B cell (primary cell): ENCODE data around the gene COLQ. TPM values are rescaled to one million over a fixed set of nuclear protein-coding genes. Genes with fewer than 3 reads are reported as not detected.

Experiments used
- ATAC-seq: fragments of 200-7000 bp; cut with Tn5 transposase; one replicate; pipeline ENCODE4 v1.10.0; 2021; ENCODE audit warnings: low read depth, mild to moderate bottlenecking, moderate number of reproducible peaks, moderate library complexity
- CTCF ChIA-PET: fragments of 350-600 bp; sonication (Branson Sonifier 250); formaldehyde crosslinking; loops from one replicate; lab custom pipeline; 2021; ENCODE audit warnings: antibody characterized with exemption, inconsistent platforms; lab: Charles Lee
- POLR2A ChIA-PET: fragments of 350-600 bp; sonication (Branson Sonifier 250); formaldehyde crosslinking; loops from one replicate; lab custom pipeline; 2021; ENCODE audit warnings: antibody characterized with exemption; lab: Charles Lee
- DNase-seq: peaks from one replicate; pipeline ENCODE4 v3.0.0; 2013
- H2AFZ ChIP-seq: 2 replicates; pipeline ENCODE4 v1.6.1; 2012; ENCODE audit warnings: mild to moderate bottlenecking, low read depth, low read length; ENCODE audit not compliant: insufficient read depth, poor library complexity, severe bottlenecking
- H3K27ac ChIP-seq, 2 donors: 1 replicate in 1 of 2; 2 replicates in 1 of 2; pipeline ENCODE4 v1.5.1; 2012 to 2013; ENCODE audit warnings: low read length in 2 of 2, mild to moderate bottlenecking in 2 of 2, moderate library complexity in 1 of 2
- H3K27me3 ChIP-seq, 4 experiments: fragments of 200-600 bp in 1 of 4; sonication (generic) in 1 of 4; replicated peaks in 1 of 4; 1 replicate in 2 of 4; 2 replicates in 2 of 4; pipeline versions ENCODE4 v1.6.1 to v1.7.0; 2013 to 2016; ENCODE audit warnings: low read length in 3 of 4, mild to moderate bottlenecking in 2 of 4, mixed read lengths in 1 of 4, moderate library complexity in 1 of 4; ENCODE audit not compliant: insufficient read depth in 4 of 4, control insufficient read depth in 3 of 4; ENCODE audit errors: control extremely low read depth in 1 of 4
- H3K36me3 ChIP-seq, 2 experiments: replicated peaks in 1 of 2; 1 replicate in 1 of 2; 2 replicates in 1 of 2; pipeline versions ENCODE4 v1.6.1 to v1.7.1; 2013; ENCODE audit warnings: low read length in 1 of 2; ENCODE audit not compliant: insufficient read depth in 2 of 2, control insufficient read depth in 1 of 2; ENCODE audit errors: control extremely low read depth in 1 of 2, extremely low read depth in 1 of 2
- H3K4me1 ChIP-seq, 2 donors: fragments of 200-600 bp in 1 of 2; sonication (generic) in 1 of 2; 1 replicate in 1 of 2; 2 replicates in 1 of 2; pipeline versions ENCODE4 v1.5.1 to v1.6.1; 2013 to 2017; ENCODE audit warnings: low read length in 2 of 2; ENCODE audit not compliant: control insufficient read depth in 2 of 2, insufficient read depth in 2 of 2
- H3K4me2 ChIP-seq: replicated peaks from 2 replicates; pipeline ENCODE3; 2012; ENCODE audit warnings: mild to moderate bottlenecking, low read depth, low read length; ENCODE audit not compliant: poor library complexity, severe bottlenecking
- H3K4me3 ChIP-seq, 5 experiments: fragments of 200-600 bp in 1 of 5; sonication (generic) in 1 of 5; 1 replicate in 3 of 5; 2 replicates in 2 of 5; pipeline versions ENCODE4 v1.5.1 to v1.7.0; 2011 to 2016; ENCODE audit warnings: low read length in 4 of 5, mild to moderate bottlenecking in 4 of 5, low read depth in 2 of 5, control low read depth in 1 of 5, moderate library complexity in 1 of 5; ENCODE audit not compliant: insufficient read depth in 1 of 5; ENCODE audit errors: control extremely low read depth in 1 of 5, extremely low read depth in 1 of 5
- H3K79me2 ChIP-seq: fragments of 200-600 bp; sonication (generic); one replicate; pipeline ENCODE4 v1.6.0; 2016; ENCODE audit warnings: low read length; ENCODE audit not compliant: control insufficient read depth, insufficient read depth
- H3K9ac ChIP-seq: fragments of 200-600 bp; sonication (generic); 2 replicates; pipeline ENCODE4 v1.6.1; 2017; ENCODE audit warnings: mild to moderate bottlenecking, low read length, moderate library complexity
- H3K9me3 ChIP-seq, 3 donors: one replicate each; pipeline versions ENCODE4 v1.6.1 to v1.7.1; 2013; ENCODE audit warnings: low read length in 2 of 3; ENCODE audit not compliant: control insufficient read depth in 2 of 3, insufficient read depth in 1 of 3; ENCODE audit errors: control extremely low read depth in 1 of 3
- H4K20me1 ChIP-seq: 2 replicates; pipeline ENCODE4 v1.6.0; 2012; ENCODE audit warnings: mild to moderate bottlenecking, low read length; ENCODE audit not compliant: insufficient read depth, control insufficient read depth, poor library complexity, severe bottlenecking
- H3K27ac Mint-ChIP-seq: one replicate; pipeline ENCODE4 v1.8.0; 2021; ENCODE audit warnings: mixed read lengths
- H3K27me3 Mint-ChIP-seq: one replicate; pipeline ENCODE4 v1.8.0; 2021; ENCODE audit warnings: mixed read lengths
- H3K4me1 Mint-ChIP-seq: one replicate; pipeline ENCODE4 v1.8.0; 2021; ENCODE audit warnings: mixed read lengths
- H3K4me3 Mint-ChIP-seq: one replicate; pipeline ENCODE4 v1.8.0; 2021; ENCODE audit warnings: mixed read lengths
- H3K9me3 Mint-ChIP-seq: one replicate; pipeline ENCODE4 v1.8.0; 2022; ENCODE audit warnings: mixed read lengths; ENCODE audit not compliant: insufficient read depth
- EZH2 ChIP-seq: IDR thresholded peaks from 2 replicates; pipeline ENCODE4 v1.6.1; 2012; ENCODE audit warnings: borderline replicate concordance, low read depth, mild to moderate bottlenecking, moderate library complexity, low read length; ENCODE audit not compliant: insufficient read depth, poor library complexity, severe bottlenecking
- WGBS: methylation state at CpG from one replicate; pipeline ENCODE4 v1.1.5; 2013; ENCODE audit warnings: missing lambda C conversion rate; ENCODE audit not compliant: insufficient coverage; 5-methylcytosine and 5-hydroxymethylcytosine counted together
- intact Hi-C: fragments of 100-400 bp; cut with micrococcal nuclease; formaldehyde crosslinking; loops from one replicate; pipeline ENCODE4 v1.10.0; 2022
- polyA minus RNA-seq: library from RNA; depleted of rRNA, polyadenylated mRNA; stranded (reverse); fragments of >200 nt; gene quantifications from 2 replicates; pipeline ENCODE4 v1.2.3, GENCODE V29; 2012
- polyA plus RNA-seq: library from polyadenylated mRNA; depleted of rRNA; stranded (reverse); fragments of >200 nt; gene quantifications from 2 replicates; pipeline ENCODE4 v1.2.3, GENCODE V29; 2012
- total RNA-seq, 2 donors: library from RNA; stranded (reverse); fragments of 120-200 nt in 1 of 2; gene quantifications; 1 replicate in 1 of 2; 2 replicates in 1 of 2; pipeline versions ENCODE4 v1.2.3 to v1.2.4, GENCODE V29; 2013 to 2022
- TF ChIP-seq, protein P1 (sequence below): fragments of 200-600 bp; IDR thresholded peaks from one replicate; pipeline ENCODE4 v1.8.0; 2022; ENCODE audit warnings: antibody characterized with exemption, mild to moderate bottlenecking

COLQ gene
- 1.9 TPM in 2 replicates for total RNA-seq
- 1.6 TPM for total RNA-seq (2013)
- polyA plus RNA-seq: 2.5 TPM in 2 replicates
- 0.78 and 1.7 TPM in 2 replicates for polyA minus RNA-seq

DNA sequence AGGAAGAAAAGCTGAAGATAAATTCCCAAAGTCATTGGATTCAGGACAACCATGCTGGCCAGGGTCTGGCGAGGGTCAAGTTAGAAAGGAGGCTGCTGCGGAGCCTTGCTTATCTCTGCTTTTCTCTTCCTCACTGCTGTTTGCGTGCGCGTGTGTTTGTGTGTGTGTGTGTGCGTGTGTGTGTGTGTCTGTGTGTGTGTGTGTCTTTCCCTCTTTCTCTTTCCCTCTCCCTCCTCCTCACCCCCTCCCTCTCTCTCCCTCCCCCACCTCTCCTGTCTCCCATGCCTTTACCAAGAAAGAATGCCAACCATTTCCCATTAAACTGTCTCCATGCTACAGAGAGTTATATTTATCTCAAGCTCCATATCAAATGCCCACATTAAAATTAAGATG, at the start of gene COLQ:
TSS of gene COLQ (minus strand) at position 134 of the 393 bp plus-strand sequence. CDS start at position 53, 81 bp downstream.
- ATAC-seq (no peak), DNase-seq (no peak)
- H3K4me3 Mint-ChIP-seq: no peak within 1 kb of the TSS
- H3K36me3 ChIP-seq: no peaks in the 10 kb centered on the region
- H3K4me1 Mint-ChIP-seq: no peaks in the 10 kb centered on the region
- H3K4me1 ChIP-seq: peaks cover 7 to 9% of the 10 kb centered on the region in 2 donors
- CTCF ChIA-PET: interaction anchor here (0.7 kb wide), 1 partner anchor 318 kb away, joined by 3 read pairs; no protein-coding TSS in a partner anchor
- no peaks in the 10 kb centered on the region for H4K20me1 ChIP-seq
- H3K27me3 Mint-ChIP-seq: peaks cover 5% of the 10 kb centered on the region
- WGBS: no CpG with 5 or more reads among the region's 6 CpGs
- POLR2A ChIA-PET: no interaction called here
- H3K27ac ChIP-seq: no peak within 1 kb of the TSS
- H3K79me2 ChIP-seq: no peaks in the 10 kb centered on the region
- H3K4me3 ChIP-seq: no peak within 1 kb of the TSS
- no peak within 1 kb of the TSS for H3K9ac ChIP-seq
- peaks cover 0 to 5% (median 0%) of the 10 kb centered on the region in 3 donors for H3K9me3 ChIP-seq
- TF ChIP-seq EZH2: no peak
- TF ChIP-seq, protein P1, sequence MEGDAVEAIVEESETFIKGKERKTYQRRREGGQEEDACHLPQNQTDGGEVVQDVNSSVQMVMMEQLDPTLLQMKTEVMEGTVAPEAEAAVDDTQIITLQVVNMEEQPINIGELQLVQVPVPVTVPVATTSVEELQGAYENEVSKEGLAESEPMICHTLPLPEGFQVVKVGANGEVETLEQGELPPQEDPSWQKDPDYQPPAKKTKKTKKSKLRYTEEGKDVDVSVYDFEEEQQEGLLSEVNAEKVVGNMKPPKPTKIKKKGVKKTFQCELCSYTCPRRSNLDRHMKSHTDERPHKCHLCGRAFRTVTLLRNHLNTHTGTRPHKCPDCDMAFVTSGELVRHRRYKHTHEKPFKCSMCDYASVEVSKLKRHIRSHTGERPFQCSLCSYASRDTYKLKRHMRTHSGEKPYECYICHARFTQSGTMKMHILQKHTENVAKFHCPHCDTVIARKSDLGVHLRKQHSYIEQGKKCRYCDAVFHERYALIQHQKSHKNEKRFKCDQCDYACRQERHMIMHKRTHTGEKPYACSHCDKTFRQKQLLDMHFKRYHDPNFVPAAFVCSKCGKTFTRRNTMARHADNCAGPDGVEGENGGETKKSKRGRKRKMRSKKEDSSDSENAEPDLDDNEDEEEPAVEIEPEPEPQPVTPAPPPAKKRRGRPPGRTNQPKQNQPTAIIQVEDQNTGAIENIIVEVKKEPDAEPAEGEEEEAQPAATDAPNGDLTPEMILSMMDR: no peak
- peaks cover 3% of the 10 kb centered on the region for H3K9me3 Mint-ChIP-seq
- H3K4me2 ChIP-seq: peak within 1 kb of the TSS; percentile 20
- peaks cover 0 to 14% (median 4%) of the 10 kb centered on the region in 4 experiments for H3K27me3 ChIP-seq
- intact Hi-C loops: no loop called here
- H2AFZ ChIP-seq: peak within 1 kb of the TSS; percentile 34
- no peak within 1 kb of the TSS for H3K27ac Mint-ChIP-seq

DNA sequence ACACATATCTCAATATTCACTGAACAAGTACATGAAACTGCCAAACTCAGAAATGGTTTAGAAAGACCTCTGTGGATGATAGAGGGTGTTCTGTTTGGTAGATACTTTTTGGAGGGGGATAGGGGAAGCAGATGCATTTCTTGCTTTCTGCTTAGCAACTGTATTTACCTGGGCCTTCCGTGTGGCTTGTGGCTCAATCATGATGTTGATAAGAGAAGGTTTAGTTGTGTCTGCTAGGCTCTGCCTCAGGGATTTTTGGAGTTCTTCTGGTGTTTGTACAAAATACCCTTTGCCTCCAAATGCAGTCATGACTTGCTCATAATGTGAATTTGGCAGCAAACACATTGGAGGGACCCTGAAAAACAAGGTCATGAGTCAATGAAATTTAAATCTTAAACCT, 41.7 kb upstream of the COLQ start:
- Mint-ChIP-seq H3K9me3 (no peaks in the 10 kb centered on the region), H3K4me3 (no peak overlapping the region), H3K27ac (no peak overlapping the region), H3K4me1 (no peaks in the 10 kb centered on the region), H3K27me3 (no peaks in the 10 kb centered on the region)
- Histone ChIP-seq H3K27me3 (no peaks in the 10 kb centered on the region), H3K4me3 (no peak overlapping the region), H3K36me3 (peaks cover 4 to 71% of the 10 kb centered on the region in 2 experiments), H3K9me3 (no peaks in the 10 kb centered on the region), H3K79me2 (no peaks in the 10 kb centered on the region), H3K4me2 (no peak overlapping the region), H3K4me1 (no peaks in the 10 kb centered on the region), H3K9ac (no peak overlapping the region), H3K27ac (no peak overlapping the region), H2AFZ (no peak overlapping the region), H4K20me1 (no peaks in the 10 kb centered on the region)
- POLR2A ChIA-PET: no interaction called here
- no peak for TF ChIP-seq EZH2
- TF ChIP-seq, protein P1: no peak
- ATAC-seq (no peak), DNase-seq (no peak)
- intact Hi-C loops: no loop called here
- CTCF ChIA-PET: no interaction called here
- whole genome bisulfite sequencing: 86% methylated on average over 1 of the region's 1 CpG
